Keratinocyte (primary cell): ENCODE data around the gene CALML6. TPM values are rescaled to one million over a fixed set of nuclear protein-coding genes. Genes with fewer than 3 reads are reported as not detected.

ENCODE experiments used
- DNase-seq: peaks from one replicate; pipeline ENCODE4 v3.0.0-alpha.2; 2011; ENCODE audit warnings: low read depth, missing footprints, low spot score
- FAIRE-seq: peaks from 2 replicates; lab custom pipeline; 2011; peaks lifted over from hg19 to GRCh38; lab: Jason Lieb, UNC
- H2AFZ ChIP-seq: 2 replicates; pipeline ENCODE4 v1.6.0; 2012; ENCODE audit warnings: low read length, control low read depth, inconsistent platforms; ENCODE audit not compliant: control insufficient read depth
- H3K27ac ChIP-seq: 2 replicates; pipeline ENCODE4 v1.5.1; 2011; ENCODE audit warnings: low read length; ENCODE audit not compliant: control insufficient read depth, insufficient read depth
- H3K27me3 ChIP-seq: 3 replicates; pipeline ENCODE4 v1.6.0; 2011; ENCODE audit warnings: low read length; ENCODE audit not compliant: control insufficient read depth, insufficient read depth; ENCODE audit errors: extremely low read depth
- H3K36me3 ChIP-seq, 2 experiments: 2 replicates in 1 of 2; 3 replicates in 1 of 2; pipeline ENCODE4 v1.5.1; 2011; ENCODE audit warnings: low read length in 2 of 2, mild to moderate bottlenecking in 1 of 2; ENCODE audit not compliant: control insufficient read depth in 2 of 2, insufficient read depth in 2 of 2; ENCODE audit errors: extremely low read depth in 1 of 2
- H3K4me1 ChIP-seq: 3 replicates; pipeline ENCODE4 v1.5.1; 2011; ENCODE audit warnings: low read length; ENCODE audit not compliant: control insufficient read depth, insufficient read depth; ENCODE audit errors: extremely low read depth
- H3K4me2 ChIP-seq: 3 replicates; pipeline ENCODE4 v1.6.0; 2011; ENCODE audit warnings: low read depth, low read length; ENCODE audit not compliant: control insufficient read depth, insufficient read depth; ENCODE audit errors: extremely low read depth
- H3K4me3 ChIP-seq, 3 experiments: fragments of 200-600 bp in 1 of 3; sonication (generic) in 1 of 3; 2 replicates in 2 of 3; 3 replicates in 1 of 3; pipeline ENCODE4 v1.5.1; 2011 to 2016; ENCODE audit warnings: low read length in 3 of 3, mild to moderate bottlenecking in 3 of 3, control low read depth in 2 of 3, inconsistent platforms in 1 of 3, low read depth in 1 of 3, mixed read lengths in 1 of 3, mixed run types in 1 of 3, moderate library complexity in 1 of 3; ENCODE audit not compliant: control insufficient read depth in 2 of 3, insufficient read depth in 2 of 3; ENCODE audit errors: extremely low read depth in 1 of 3
- H3K79me2 ChIP-seq: 2 replicates; pipeline ENCODE4 v1.6.0; 2012; ENCODE audit warnings: low read length; ENCODE audit not compliant: control insufficient read depth, insufficient read depth
- H3K9ac ChIP-seq: 3 replicates; pipeline ENCODE4 v1.6.0; 2011; ENCODE audit warnings: low read length; ENCODE audit not compliant: control insufficient read depth, insufficient read depth; ENCODE audit errors: extremely low read depth
- H3K9me1 ChIP-seq: 3 replicates; pipeline ENCODE4 v1.6.0; 2011; ENCODE audit warnings: low read length; ENCODE audit not compliant: control insufficient read depth, insufficient read depth; ENCODE audit errors: extremely low read depth
- H3K9me3 ChIP-seq: 2 replicates; pipeline ENCODE4 v1.5.1; 2012; ENCODE audit warnings: low read depth, low read length; ENCODE audit not compliant: control insufficient read depth
- H4K20me1 ChIP-seq: 3 replicates; pipeline ENCODE4 v1.6.0; 2011; ENCODE audit warnings: low read length; ENCODE audit not compliant: control insufficient read depth, insufficient read depth; ENCODE audit errors: extremely low read depth
- CTCF ChIP-seq, 3 experiments: IDR thresholded peaks in 1 of 3; conservative IDR thresholded peaks in 1 of 3; optimal IDR thresholded peaks in 1 of 3; 2 replicates in 2 of 3; 3 replicates in 1 of 3; pipeline versions ENCODE3 to v1.5.1; 2011; ENCODE audit warnings: low read length in 3 of 3, mild to moderate bottlenecking in 3 of 3, moderate library complexity in 2 of 3, control low read depth in 1 of 3, inconsistent platforms in 1 of 3; ENCODE audit not compliant: insufficient read depth in 2 of 3; ENCODE audit errors: extremely low read depth in 1 of 3
- EZH2 ChIP-seq: IDR thresholded peaks from one replicate; pipeline ENCODE4 v1.6.1; 2012; ENCODE audit warnings: inconsistent platforms, mild to moderate bottlenecking, low read length, moderate library complexity
- dilution Hi-C: fragments of 300-500 bp; cut with MboI; formaldehyde crosslinking; loops from one replicate; pipeline ENCODE4 v1.7.0; 2020; ENCODE audit warnings: low sequenced_read_pairs; ENCODE audit not compliant: extremely low pct_ligation_motif_present
- polyA plus RNA-seq, 5 experiments: library from polyadenylated mRNA; depleted of rRNA in 3 of 5; stranded (reverse) in 3 of 5; stranded (forward) in 1 of 5; unstranded in 1 of 5; fragments of >200 nt; gene quantifications; 1 replicate in 1 of 5; 2 replicates in 3 of 5; 3 replicates in 1 of 5; pipeline versions ENCODE4 v1.2.1 to v1.2.3, GENCODE V29; 2011 to 2012; ENCODE audit warnings: missing spikeins in 2 of 5, low read depth in 1 of 5, low replicate concordance in 1 of 5

Gene CALML6
- polyA plus RNA-seq, 1 donor (not counting 4 experiments of a cell fraction or from before 2014, with no cell fraction given): 0.08 TPM

DNA sequence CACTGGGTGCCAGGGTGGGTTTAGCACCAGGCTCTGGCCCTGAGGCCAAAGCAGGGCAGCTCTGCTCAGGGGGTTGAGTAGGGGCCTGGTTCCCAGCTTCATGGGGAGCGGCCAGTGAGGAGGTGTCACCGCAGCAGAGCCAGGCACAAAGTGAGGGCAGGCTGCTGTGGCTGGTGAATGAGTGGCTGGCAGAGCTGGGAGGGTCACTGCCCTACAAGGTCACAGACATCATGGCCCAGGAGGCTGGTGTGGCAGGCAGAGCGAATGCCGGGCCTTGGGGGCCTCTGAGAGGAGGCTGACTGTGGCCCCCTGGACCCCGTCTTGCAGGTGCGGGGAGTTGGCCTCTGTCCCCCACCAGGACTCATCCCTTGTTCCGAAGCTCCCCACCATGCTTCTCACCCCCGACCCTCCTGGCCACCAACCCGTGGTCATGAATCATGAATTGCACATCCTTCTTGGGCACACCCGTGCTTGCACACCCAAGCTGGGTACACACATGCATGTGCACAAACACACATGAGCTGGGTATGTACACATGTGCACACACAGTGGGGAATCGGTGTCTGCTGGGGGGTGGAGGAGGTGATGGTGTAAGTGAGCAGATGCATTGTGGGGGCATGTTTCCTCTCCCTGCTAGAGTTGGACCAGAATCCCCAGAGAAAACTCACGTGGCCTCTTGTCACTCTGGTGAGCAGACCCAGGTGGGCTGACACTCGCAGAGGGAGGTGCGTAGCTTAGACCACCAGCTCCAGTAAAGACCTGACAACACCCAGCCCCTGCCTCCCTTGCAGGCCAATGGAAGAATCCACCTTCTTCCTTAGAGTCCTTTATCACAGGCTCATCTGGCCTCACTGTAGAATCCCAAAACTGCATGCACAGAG lies 19.4 kb upstream of the CALML6 start:
- H3K9ac ChIP-seq: no peak overlapping the region
- no peak overlapping the region for H2AFZ ChIP-seq
- no peaks in the 10 kb centered on the region for H3K9me3 ChIP-seq
- no peak for TF ChIP-seq CTCF (optimal IDR thresholded peaks at IDR 0.05 in 1 of 3, IDR thresholded peaks at IDR 0.05 in 1 of 3, conservative IDR thresholded peaks at IDR 0.05 in 1 of 3; ENCODE audit: extremely low read depth in 1 of 3, insufficient read depth in 2 of 3, low read length in 3 of 3)
- no peak for TF ChIP-seq EZH2
- H3K27ac ChIP-seq: no peak overlapping the region
- DNase-seq (no peak), FAIRE-seq (no peak)
- H4K20me1 ChIP-seq: no peaks in the 10 kb centered on the region
- no peaks in the 10 kb centered on the region for H3K9me1 ChIP-seq
- H3K79me2 ChIP-seq: peaks cover 4% of the 10 kb centered on the region
- H3K4me3 ChIP-seq: no peak overlapping the region
- dilution Hi-C loops: no loop called here
- peaks cover 20% of the 10 kb centered on the region for H3K4me1 ChIP-seq
- no peak overlapping the region for H3K4me2 ChIP-seq
- no peaks in the 10 kb centered on the region for H3K36me3 ChIP-seq
- peaks cover 5% of the 10 kb centered on the region for H3K27me3 ChIP-seq

- Histone ChIP-seq H2AFZ (no peak overlapping the region), H3K79me2 (no peaks in the 10 kb centered on the region), H3K27me3 (peaks cover 12% of the 10 kb centered on the region), H3K9me3 (no peaks in the 10 kb centered on the region), H3K9me1 (no peaks in the 10 kb centered on the region), H3K4me2 (no peak overlapping the region), H3K9ac (no peak overlapping the region), H3K36me3 (no peaks in the 10 kb centered on the region), H3K27ac (no peak overlapping the region), H3K4me3 (no peak overlapping the region), H3K4me1 (peaks cover 9% of the 10 kb centered on the region), H4K20me1 (no peaks in the 10 kb centered on the region)
- no peak for DNase-seq
- dilution Hi-C loops: no loop called here
- FAIRE-seq: peak; percentile 63
- TF ChIP-seq EZH2 (no peak), CTCF (optimal IDR thresholded peaks at IDR 0.05 in 1 of 3, IDR thresholded peaks at IDR 0.05 in 1 of 3, conservative IDR thresholded peaks at IDR 0.05 in 1 of 3; ENCODE audit: extremely low read depth in 1 of 3, insufficient read depth in 2 of 3, low read length in 3 of 3) (no peak)
Measured at GRCh38 chr1:1898246-1898933, 16.7 kb upstream of the CALML6 start.
